GM19193 (cell line): ENCODE data around the gene ZNF777.
A peak's percentile ranks its signal among the peaks of the same experiment; 100 is the strongest.

Source experiments
- POLR2A ChIP-seq: IDR thresholded peaks from 4 replicates; pipeline ENCODE4 v1.6.1; 2011; ENCODE audit not compliant: insufficient read depth, insufficient read length; ENCODE audit errors: extremely low read depth

Gene ZNF777

DNA sequence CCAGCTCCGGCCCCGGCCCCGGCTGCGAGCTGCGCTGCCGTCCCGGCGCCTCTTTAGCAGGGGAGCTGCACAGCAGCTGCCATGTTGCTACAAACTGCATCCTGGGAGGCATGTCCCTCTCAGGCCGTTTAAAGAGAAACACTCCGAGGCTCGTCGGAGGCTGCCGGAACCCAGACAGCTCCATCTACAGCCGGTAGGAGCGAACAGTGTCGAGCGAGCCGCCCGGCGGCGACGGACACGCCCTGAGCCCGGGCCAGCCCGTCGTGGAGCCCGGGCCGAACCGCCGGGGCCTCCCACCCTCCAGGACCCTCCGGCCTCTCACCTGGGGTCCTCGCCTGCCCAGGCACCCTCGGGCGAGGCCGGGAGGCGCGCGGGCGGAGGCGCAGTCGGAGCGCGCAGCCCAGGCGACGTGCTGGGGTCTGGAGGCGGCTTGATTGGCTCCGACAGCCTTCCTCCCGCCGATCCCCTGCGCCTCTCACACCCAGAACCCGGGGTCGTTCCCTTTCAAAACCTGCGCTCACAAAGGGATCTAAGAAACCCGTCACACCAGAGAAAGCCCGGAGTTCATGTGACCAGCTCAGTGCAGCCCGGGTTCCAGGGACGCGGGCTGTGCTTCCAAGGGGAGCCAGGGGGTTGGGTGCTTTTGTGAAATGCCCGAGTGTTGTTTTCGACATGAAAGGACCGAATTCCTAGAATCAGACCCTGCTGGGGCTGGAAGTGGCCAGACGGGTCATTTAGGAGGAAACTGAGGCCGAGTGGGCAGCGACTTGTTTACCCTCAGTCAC, at the start of gene ZNF777:
Gene ZNF777 (minus strand): TSS at position 570 of the 785 bp plus-strand sequence. CDS start 5,040 bp downstream, outside the sequence.
- TF ChIP-seq POLR2A = peak; percentile 81

DNA sequence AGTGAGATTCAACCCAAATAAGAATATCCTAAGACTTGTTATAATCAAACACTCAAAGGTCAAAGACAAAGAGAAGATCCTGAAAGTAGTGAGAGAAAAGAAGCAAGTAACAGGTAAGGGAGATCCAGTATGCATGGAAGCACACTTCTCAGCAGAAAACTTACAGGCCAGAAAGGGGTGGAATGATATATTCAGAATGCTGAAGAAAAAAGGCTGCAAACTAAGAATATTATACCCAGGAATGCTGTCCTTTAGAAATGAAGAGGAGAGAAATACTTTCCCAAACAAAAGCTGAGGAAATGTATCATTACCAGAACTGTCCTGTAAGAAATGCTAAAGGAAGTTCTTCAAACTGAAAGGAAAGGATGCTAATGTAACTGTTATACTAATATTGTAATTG, 49.4 kb upstream of the ZNF777 start:
- no peak for TF ChIP-seq POLR2A

DNA sequence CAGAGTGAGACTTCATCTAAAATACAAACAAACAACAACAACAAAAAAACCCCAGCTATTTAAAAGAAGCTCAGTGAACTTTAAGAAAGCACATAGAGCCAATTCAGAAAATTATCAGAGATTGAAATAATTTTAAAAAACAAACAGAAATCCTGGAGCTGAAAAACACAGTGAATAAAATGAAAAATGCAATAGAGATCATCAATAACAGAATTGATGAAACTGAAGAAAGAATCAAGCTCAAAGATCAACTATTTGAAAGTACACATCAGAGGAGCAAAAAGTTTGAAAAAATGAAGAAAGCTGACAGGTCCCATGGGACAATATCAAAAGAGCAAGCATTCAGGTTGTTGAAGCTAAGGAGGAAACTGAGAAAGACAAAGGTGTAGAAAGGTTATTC, 48.9 kb upstream of the ZNF777 start:
- TF ChIP-seq POLR2A = no peak

DNA sequence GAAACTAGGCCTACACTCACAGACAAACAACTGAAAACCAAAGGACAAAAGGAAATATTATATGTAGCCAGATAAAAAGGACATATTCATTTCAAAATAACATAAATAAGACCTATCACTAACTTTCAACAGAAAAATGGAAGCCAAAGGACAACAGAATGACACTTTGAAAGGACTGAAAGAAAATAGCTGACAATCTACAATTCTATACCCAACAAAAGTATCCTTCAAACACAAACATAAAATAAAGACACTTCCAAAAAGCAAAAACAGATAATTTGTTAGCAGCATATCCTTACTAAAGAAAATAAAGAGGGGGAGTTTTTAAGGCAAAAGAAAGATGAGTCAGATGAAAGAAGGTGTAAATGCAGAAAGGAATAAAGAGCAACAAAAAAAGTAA, 44.7 kb upstream of the ZNF777 start:
- TF ChIP-seq POLR2A = no peak

DNA sequence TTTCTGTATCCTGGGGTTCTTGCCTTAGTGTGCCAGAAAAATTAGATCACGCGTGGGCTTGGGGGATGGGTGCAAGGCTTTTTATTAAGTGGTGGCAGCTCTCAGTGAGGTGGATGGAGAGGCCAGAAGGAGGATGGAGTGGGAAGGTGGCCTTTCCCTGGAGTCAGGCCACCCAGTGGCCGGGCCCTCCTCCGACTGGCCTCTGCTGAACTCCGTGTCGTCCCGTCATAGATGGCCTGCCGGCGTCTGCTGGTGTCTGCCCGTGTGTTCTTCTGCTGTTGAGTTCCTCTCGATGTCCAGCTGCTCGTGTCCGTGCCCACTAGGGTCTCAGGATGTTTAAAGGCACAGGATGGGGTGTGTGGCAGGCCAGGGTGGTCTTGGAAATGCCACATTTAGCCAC, 40.8 kb upstream of the ZNF777 start:
- no peak for TF ChIP-seq POLR2A

DNA sequence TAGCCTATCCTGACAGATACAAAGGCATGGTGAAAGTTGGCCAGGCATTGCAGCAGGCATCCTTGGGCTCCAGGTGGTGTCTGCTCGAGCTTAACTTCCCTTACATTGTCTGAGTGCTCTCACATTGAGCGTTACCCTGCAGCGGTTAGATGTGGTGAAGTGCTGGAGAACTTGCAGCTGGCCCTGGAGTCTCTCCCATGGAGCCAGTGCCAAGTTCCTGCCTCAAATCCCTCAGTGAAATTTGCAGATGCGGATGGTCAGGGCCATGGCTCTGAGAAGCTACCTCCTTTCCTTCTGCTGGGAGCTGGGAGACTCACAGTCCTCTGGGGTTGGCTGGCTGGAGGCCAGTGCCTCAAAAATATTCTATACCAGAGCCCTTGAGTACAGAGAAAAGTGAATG, 40.0 kb upstream of the ZNF777 start:
- TF ChIP-seq POLR2A = no peak

DNA sequence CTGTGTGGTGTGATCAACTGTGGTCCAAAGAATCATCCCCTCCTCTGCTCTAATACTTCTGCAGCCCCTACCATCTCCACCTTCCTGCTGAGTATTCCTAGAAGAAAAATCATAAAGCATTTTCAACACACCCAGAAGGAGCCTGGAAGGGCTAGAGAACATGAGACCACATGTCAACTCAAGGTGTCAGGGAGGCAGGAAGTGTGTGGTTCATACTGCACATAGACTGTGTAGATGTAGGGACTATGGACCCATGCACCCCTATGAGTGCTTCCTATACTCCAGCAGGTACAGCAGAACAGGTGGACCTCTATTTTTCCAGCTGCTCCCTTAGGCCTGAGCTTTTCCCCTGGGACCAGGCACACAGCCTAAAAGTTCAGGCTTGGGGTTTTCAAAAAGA, 39.3 kb upstream of the ZNF777 start:
- TF ChIP-seq POLR2A = no peak

DNA sequence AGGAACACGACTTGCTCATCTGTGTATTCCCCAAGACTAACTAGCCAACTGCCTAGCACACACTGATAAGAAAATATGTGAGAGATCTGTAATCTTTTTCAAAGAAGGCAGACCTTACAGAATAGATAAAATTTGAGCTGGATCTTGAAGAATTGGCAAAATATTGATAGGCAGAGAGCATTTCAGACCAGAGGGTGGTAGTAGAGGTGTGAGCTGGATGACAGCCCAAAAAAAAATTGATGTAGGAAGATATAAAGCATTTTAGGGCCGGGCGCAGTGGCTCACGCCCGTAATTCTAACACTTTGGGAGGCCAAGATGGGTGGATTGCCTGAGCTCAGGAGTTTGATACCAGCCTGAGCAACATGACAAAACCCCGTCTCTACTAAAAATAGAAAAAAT, 37.9 kb upstream of the ZNF777 start:
- no peak for TF ChIP-seq POLR2A

DNA sequence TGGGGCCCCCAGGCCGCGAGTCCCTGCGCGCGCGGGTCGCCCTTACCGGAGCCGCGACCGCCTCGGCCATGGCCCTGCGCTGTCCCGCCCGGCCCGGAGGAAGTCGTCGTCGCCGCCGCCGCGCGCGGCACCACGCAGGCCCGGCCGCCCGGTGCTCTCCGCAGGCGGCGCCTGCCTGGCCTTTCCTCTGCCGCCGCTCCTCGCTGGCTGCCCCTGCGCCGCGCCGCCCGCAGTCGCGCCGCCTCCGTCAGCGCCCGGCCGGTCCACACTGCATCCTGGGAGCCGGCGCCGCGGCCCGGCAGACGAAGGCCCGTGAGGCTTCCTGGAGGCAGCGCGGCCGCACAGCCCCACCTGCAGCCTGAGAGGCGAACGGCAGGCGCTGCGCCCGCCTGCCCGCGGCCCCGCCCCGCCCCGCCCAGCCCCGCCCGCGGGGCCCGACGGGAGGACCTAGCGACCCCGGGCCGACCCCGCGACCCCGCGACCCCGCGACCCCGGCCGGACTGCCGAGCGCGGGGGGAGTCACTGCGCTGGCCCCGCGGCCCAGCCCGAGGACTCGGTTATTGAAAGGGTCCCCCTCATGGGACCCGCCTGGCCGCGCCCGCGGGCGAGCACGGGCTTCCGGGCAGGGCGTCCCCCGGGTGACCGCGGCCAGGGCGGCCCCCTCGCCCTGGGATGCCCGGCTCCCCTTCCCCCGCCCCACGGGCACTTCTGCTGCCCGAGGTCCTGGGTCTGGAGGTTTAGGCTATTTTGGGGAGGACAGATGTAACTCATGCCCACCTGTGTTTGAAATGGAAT, 36.8 kb upstream of the ZNF777 start, which contains the start of gene ZNF746:
Gene ZNF746 (minus strand): TSS at position 343 of the 795 bp plus-strand sequence. CDS start 273 bp downstream, at position 70.
- peak; percentile 68 for TF ChIP-seq POLR2A

DNA sequence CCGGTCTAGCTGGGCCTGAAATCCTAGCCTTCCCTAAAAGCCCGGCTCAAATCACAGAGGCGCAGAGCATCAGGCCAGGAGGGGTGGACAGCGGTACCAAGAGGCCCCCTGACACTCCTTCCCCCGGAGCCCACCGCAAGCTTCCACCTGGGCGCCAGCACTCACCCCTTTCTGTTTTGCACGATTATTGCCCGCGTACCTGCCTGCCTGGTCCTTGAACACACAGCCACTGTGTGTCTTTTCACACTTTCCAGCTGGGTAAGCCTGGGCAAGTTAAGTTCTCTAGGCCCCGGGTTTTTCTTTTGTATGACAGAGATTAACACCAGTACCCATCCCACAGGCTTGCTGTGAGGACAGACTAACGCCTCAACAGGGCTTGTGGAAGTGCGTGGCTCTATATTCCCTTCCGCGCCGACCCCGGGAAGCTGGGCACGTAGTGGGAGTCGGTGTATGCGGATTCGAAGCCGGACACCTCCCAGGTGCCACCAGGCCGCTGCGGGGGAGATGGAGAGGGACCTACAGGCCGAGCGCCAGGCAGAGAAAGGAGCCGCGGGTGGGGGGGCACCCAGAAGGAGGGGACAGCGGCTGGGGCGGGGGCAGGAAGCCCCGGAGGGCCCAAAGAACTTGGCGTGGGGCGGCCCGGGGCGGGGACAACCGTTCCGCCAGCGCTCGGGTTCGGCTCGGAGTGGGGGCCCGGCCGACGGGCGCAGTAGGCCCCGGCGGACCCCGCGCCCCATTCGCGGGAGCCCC, 36.0 kb upstream of the ZNF777 start:
- TF ChIP-seq POLR2A = no peak

DNA sequence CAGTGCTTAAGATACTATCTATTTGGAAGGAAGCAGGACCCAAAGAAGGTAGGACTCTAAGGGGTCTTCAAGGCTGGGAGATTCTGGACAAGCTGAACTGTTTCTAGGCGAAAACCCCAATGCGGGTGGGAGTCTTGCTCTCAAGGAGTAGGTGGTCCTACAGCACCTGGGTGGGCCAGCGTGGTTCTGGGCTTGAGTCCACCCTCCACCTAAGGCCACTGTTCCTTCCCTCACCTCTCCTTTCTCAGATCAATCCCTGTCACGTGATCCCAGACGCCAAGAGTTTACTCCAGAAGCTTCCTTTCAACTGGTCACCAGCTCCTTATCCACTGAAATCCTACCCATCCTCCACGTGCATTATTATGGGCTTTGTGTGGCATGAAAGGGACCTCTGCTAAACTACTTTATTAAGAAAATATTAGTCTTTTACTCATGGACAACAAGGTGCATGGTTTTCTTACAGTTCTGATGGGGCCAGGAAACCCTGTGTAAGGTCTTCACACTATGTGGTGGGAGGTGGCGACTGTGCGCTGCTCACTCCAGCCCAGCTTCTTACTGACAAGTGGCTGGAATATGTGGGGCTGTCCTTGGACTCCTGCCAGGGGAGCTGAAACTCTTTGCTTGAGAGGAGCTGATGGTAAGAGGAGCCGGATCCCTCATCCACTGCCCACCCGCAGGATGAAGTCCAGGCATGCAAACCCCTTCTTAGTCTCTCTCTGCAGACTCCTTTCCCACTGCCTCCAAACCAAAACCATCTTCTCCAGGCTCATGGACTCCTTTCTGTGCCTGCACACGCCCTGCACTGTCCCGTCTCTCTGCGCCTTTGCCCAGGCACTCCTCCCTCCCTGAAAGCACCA, 35.2 kb upstream of the ZNF777 start:
- TF ChIP-seq POLR2A = no peak

DNA sequence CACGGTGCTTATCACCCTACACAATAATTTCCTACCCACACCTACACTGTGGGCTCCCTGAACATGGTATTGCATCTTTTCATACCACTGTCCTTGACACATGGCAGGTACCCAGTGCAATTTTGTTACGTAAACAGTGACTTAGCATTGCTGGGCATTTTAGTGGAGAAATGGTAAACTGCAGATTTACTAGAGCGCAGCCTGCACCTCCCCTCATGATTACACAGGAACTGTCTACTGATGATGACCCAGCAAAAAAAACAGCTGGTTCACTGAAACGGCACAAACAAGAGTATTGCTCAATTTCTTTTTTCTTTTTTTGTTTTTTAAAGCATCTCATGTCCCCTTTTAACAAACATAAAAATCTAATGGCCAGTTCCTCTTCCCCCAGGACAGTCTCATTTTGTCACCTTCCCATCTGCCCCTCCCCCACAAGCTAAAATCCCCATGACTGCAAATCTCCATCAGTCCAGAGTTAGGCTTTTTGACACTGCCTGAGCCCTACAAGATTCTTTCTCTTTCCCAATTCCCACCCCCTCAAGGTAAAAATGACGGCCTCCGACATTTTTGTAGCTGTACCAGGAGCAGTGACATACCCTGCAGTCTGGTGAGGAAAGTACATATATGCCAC, 34.0 kb upstream of the ZNF777 start:
- no peak for TF ChIP-seq POLR2A

DNA sequence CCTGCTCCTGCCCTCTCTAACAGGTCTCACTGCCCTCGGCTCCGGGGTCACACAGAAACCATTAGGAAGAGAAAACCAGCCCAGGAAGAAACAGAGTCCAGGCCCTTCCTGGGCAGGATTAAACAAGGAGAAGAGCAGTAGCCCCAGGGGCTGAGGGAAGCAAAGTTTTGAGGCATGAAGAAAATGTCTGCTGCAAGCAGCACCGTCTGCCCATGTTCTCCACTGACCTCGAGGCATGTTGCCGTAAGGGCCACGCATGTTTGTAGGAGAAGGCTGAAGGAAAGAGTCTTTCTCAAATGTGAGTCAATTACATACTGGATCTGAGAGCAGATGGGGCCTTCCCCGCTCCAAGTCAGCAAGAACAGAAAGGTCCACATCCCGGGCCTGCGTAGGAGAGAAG, 32.5 kb upstream of the ZNF777 start:
- no peak for TF ChIP-seq POLR2A
